ENCODE results near the gene ARL14. TPM values are rescaled to one million over a fixed set of nuclear protein-coding genes. Genes with fewer than 3 reads are reported as not detected.

The ARL14 gene
- total and polyA plus RNA-seq, 4 donors, result 0.14 to 0.15 TPM; not detected in 2

DNA sequence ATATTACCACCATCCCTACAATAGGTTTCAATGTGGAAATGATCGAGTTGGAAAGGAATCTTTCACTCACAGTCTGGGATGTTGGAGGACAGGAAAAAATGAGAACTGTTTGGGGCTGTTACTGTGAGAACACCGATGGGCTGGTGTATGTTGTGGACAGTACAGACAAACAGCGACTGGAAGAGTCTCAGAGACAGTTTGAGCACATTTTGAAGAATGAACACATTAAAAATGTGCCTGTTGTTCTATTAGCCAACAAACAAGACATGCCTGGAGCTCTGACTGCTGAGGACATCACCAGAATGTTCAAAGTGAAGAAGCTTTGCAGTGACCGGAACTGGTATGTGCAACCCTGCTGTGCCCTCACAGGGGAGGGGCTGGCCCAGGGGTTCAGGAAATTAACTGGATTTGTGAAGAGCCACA is 510 bp downstream of the ARL14 start:
- WGBS, result 77% methylated on average over 4 of the region's 4 CpGs
- TF ChIP-seq HNF4A (conservative IDR thresholded peaks at IDR 0.05), result no peak
- no peak for TF ChIP-seq HNF4G (IDR thresholded peaks at IDR 0.05)
- TF ChIP-seq RAD21 (IDR thresholded peaks at IDR 0.05), result no peak
- no peak for TF ChIP-seq SP1 (IDR thresholded peaks at IDR 0.05)
- no peak for TF ChIP-seq FOXA1 (IDR thresholded peaks at IDR 0.05)
- no peak for TF ChIP-seq GABPA (IDR thresholded peaks at IDR 0.05 in 1 of 2, conservative IDR thresholded peaks at IDR 0.05 in 1 of 2)
- no peak for TF ChIP-seq FOXA2 (IDR thresholded peaks at IDR 0.05)
- Histone ChIP-seq H3K27me3 (ENCODE audit: control insufficient read depth in 4 of 4, insufficient read depth in 4 of 4, low read length in 3 of 4) (no peaks in the 10 kb centered on the region), H3K9me3 (ENCODE audit: control insufficient read depth in 4 of 4, low read length in 3 of 4) (no peaks in the 10 kb centered on the region), H3K27ac (ENCODE audit: low read depth in 1 of 2, low read length in 2 of 2) (no peak overlapping the region), H3K4me1 (ENCODE audit: control insufficient read depth in 4 of 4, insufficient read depth in 4 of 4, low read length in 3 of 4) (peaks cover 3 to 28% (median 15%) of the 10 kb centered on the region in 4 donors), H3K9ac (ENCODE audit: low read depth in 1 of 2, low read length in 2 of 2) (no peak overlapping the region), H3K4me3 (ENCODE audit: low read depth in 1 of 3, low read length in 3 of 3) (no peak overlapping the region), H3K36me3 (ENCODE audit: control insufficient read depth in 4 of 4, insufficient read depth in 3 of 4, low read depth in 1 of 4, low read length in 3 of 4) (no peaks in the 10 kb centered on the region)
- DNase-seq (ENCODE audit: low spot score), result no peak

DNA sequence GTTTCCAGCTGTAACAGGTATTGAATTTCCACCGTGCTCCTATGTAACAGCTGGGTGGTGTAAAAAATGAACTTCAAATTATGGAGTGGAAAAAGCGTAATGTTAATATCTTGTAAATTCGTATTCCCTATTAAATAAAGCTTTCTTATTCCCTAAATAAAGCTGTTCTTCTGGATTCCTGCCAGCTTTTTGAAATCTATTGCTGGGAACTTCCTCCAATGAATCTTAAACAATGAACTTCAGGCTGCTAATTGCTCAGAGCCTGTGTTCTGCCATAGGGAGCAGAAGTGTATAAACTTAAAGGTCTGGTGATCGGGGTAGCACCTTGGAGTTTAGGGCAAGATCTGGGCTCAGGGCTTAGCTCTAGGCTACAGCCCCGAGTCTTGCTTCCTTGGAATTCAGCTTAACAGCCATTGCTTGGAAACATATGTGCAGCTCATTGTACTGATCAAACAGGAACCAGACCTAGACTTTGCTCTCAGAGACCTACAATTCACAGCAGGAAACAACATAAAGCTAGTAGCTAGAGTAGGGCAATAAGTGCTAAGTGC is 1.4 kb downstream of the ARL14 start:
- Histone ChIP-seq H3K9ac (ENCODE audit: low read depth in 1 of 2, low read length in 2 of 2) (no peak overlapping the region), H3K9me3 (ENCODE audit: control insufficient read depth in 4 of 4, low read length in 3 of 4) (no peaks in the 10 kb centered on the region), H3K27me3 (ENCODE audit: control insufficient read depth in 4 of 4, insufficient read depth in 4 of 4, low read length in 3 of 4) (no peaks in the 10 kb centered on the region), H3K27ac (ENCODE audit: low read depth in 1 of 2, low read length in 2 of 2) (no peak overlapping the region), H3K4me1 (ENCODE audit: control insufficient read depth in 4 of 4, insufficient read depth in 4 of 4, low read length in 3 of 4) (peaks cover 3 to 20% (median 9%) of the 10 kb centered on the region in 4 donors), H3K36me3 (ENCODE audit: control insufficient read depth in 4 of 4, insufficient read depth in 3 of 4, low read depth in 1 of 4, low read length in 3 of 4) (no peaks in the 10 kb centered on the region), H3K4me3 (ENCODE audit: low read depth in 1 of 3, low read length in 3 of 3) (no peak overlapping the region)
- 66% methylated on average over 5 of the region's 5 CpGs for WGBS
- TF ChIP-seq, protein P1, sequence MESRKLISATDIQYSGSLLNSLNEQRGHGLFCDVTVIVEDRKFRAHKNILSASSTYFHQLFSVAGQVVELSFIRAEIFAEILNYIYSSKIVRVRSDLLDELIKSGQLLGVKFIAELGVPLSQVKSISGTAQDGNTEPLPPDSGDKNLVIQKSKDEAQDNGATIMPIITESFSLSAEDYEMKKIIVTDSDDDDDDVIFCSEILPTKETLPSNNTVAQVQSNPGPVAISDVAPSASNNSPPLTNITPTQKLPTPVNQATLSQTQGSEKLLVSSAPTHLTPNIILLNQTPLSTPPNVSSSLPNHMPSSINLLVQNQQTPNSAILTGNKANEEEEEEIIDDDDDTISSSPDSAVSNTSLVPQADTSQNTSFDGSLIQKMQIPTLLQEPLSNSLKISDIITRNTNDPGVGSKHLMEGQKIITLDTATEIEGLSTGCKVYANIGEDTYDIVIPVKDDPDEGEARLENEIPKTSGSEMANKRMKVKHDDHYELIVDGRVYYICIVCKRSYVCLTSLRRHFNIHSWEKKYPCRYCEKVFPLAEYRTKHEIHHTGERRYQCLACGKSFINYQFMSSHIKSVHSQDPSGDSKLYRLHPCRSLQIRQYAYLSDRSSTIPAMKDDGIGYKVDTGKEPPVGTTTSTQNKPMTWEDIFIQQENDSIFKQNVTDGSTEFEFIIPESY (IDR thresholded peaks at IDR 0.05), result no peak
- TF ChIP-seq, protein P2, sequence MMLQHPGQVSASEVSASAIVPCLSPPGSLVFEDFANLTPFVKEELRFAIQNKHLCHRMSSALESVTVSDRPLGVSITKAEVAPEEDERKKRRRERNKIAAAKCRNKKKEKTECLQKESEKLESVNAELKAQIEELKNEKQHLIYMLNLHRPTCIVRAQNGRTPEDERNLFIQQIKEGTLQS (IDR thresholded peaks at IDR 0.05), result no peak
- TF ChIP-seq, protein P3, sequence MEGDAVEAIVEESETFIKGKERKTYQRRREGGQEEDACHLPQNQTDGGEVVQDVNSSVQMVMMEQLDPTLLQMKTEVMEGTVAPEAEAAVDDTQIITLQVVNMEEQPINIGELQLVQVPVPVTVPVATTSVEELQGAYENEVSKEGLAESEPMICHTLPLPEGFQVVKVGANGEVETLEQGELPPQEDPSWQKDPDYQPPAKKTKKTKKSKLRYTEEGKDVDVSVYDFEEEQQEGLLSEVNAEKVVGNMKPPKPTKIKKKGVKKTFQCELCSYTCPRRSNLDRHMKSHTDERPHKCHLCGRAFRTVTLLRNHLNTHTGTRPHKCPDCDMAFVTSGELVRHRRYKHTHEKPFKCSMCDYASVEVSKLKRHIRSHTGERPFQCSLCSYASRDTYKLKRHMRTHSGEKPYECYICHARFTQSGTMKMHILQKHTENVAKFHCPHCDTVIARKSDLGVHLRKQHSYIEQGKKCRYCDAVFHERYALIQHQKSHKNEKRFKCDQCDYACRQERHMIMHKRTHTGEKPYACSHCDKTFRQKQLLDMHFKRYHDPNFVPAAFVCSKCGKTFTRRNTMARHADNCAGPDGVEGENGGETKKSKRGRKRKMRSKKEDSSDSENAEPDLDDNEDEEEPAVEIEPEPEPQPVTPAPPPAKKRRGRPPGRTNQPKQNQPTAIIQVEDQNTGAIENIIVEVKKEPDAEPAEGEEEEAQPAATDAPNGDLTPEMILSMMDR (IDR thresholded peaks at IDR 0.05; ENCODE audit: low read depth, low read length, missing input control), result no peak
- TF ChIP-seq GABPA (IDR thresholded peaks at IDR 0.05 in 1 of 2, conservative IDR thresholded peaks at IDR 0.05 in 1 of 2), result no peak
- peak; percentile 10 to 27 for TF ChIP-seq HNF4A (conservative IDR thresholded peaks at IDR 0.05)
- no peak for TF ChIP-seq HNF4G (IDR thresholded peaks at IDR 0.05)
- DNase-seq (ENCODE audit: low spot score), result no peak

DNA sequence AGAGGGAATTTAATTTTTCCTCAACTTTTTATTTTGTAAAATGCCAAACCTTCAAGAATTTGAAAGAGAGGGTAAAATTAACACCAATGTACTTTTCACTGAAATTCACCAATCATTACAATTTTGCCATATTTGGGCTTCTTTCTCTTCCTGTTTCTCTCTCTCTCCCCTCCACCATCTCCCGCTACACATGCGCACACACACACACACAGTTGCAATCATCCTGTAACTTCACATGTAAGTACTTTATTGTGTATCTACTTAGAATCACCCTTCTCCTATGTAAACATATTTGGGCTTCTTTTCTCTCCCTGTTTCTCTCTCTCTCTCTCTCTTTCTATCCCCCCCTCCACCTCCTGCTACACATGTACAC is 7.4 kb downstream of the ARL14 start:
- WGBS, result 96% methylated on average over 2 of the region's 2 CpGs
- H3K9ac ChIP-seq (ENCODE audit: low read depth in 1 of 2, low read length in 2 of 2), result no peak overlapping the region
- H3K9me3 ChIP-seq (ENCODE audit: control insufficient read depth in 4 of 4, low read length in 3 of 4), result no peaks in the 10 kb centered on the region
- no peaks in the 10 kb centered on the region for H3K4me1 ChIP-seq (ENCODE audit: control insufficient read depth in 4 of 4, insufficient read depth in 4 of 4, low read length in 3 of 4)
- H3K27me3 ChIP-seq (ENCODE audit: control insufficient read depth in 4 of 4, insufficient read depth in 4 of 4, low read length in 3 of 4), result no peaks in the 10 kb centered on the region
- H3K4me3 ChIP-seq (ENCODE audit: low read depth in 1 of 3, low read length in 3 of 3), result no peak overlapping the region
- no peak for DNase-seq (ENCODE audit: low spot score)
- H3K36me3 ChIP-seq (ENCODE audit: control insufficient read depth in 4 of 4, insufficient read depth in 3 of 4, low read depth in 1 of 4, low read length in 3 of 4), result no peaks in the 10 kb centered on the region
- no peak overlapping the region for H3K27ac ChIP-seq (ENCODE audit: low read depth in 1 of 2, low read length in 2 of 2)
- TF ChIP-seq FOXA1 (IDR thresholded peaks at IDR 0.05) (no peak), TAF1 (conservative IDR thresholded peaks at IDR 0.05) (no peak), EGR1 (IDR thresholded peaks at IDR 0.05; ENCODE audit: low read depth in 2 of 2) (no peak), FOXA2 (IDR thresholded peaks at IDR 0.05) (no peak)
- TF ChIP-seq, protein P1 (IDR thresholded peaks at IDR 0.05), result no peak
- TF ChIP-seq, protein P4, sequence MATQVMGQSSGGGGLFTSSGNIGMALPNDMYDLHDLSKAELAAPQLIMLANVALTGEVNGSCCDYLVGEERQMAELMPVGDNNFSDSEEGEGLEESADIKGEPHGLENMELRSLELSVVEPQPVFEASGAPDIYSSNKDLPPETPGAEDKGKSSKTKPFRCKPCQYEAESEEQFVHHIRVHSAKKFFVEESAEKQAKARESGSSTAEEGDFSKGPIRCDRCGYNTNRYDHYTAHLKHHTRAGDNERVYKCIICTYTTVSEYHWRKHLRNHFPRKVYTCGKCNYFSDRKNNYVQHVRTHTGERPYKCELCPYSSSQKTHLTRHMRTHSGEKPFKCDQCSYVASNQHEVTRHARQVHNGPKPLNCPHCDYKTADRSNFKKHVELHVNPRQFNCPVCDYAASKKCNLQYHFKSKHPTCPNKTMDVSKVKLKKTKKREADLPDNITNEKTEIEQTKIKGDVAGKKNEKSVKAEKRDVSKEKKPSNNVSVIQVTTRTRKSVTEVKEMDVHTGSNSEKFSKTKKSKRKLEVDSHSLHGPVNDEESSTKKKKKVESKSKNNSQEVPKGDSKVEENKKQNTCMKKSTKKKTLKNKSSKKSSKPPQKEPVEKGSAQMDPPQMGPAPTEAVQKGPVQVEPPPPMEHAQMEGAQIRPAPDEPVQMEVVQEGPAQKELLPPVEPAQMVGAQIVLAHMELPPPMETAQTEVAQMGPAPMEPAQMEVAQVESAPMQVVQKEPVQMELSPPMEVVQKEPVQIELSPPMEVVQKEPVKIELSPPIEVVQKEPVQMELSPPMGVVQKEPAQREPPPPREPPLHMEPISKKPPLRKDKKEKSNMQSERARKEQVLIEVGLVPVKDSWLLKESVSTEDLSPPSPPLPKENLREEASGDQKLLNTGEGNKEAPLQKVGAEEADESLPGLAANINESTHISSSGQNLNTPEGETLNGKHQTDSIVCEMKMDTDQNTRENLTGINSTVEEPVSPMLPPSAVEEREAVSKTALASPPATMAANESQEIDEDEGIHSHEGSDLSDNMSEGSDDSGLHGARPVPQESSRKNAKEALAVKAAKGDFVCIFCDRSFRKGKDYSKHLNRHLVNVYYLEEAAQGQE (IDR thresholded peaks at IDR 0.05), result no peak
- TF ChIP-seq, protein P5, sequence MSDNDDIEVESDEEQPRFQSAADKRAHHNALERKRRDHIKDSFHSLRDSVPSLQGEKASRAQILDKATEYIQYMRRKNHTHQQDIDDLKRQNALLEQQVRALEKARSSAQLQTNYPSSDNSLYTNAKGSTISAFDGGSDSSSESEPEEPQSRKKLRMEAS (IDR thresholded peaks at IDR 0.05), result no peak
- TF ChIP-seq, protein P3 (IDR thresholded peaks at IDR 0.05; ENCODE audit: low read depth, low read length, missing input control), result no peak

Measured in liver (tissue), 9 donors.